Measurements from ENCODE around the gene APPBP2. TPM values are rescaled to one million over a fixed set of nuclear protein-coding genes. Genes with fewer than 3 reads are reported as not detected.

Gene APPBP2
- total and polyA plus RNA-seq, 11 donors = 2.5 to 28.7 (median 14.0) TPM

DNA sequence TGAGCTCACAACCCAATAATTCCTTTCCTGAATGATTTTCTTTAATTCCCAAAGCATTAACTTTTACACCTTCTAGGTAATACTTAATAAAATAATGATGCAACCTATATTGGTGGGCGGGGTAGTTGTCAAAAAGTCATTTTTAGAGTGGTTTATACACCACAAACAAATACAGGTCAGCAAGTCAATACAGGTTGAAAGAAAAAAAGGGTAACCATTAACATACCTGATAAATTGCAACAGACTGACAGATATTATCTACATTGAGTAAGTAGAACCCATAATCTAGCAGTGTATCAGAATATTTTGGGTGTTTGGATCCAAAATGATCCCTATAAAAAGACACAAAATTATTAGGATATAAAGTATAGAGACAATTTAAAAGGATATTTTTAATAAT lies 64.5 kb downstream of the APPBP2 start:
- intact Hi-C loops (cut with DNase I) = loop anchor here in 5 of 10 donors (10.0 kb wide), 2 partner anchors 173 to 183 kb away; no protein-coding TSS in a partner anchor
- no peak overlapping the region for H3K4me3 ChIP-seq
- no peak overlapping the region for H3K27ac ChIP-seq
- 94 to 97% (median 96%) methylated on average over 1 of the region's 1 CpG for WGBS, 4 donors
- peaks cover 0 to 6% (median 0%) of the 10 kb centered on the region in 12 donors for H3K4me1 ChIP-seq
- ATAC-seq (no peak), DNase-seq (no peak)
- TF ChIP-seq POLR2A (IDR thresholded peaks at IDR 0.05) = no peak
- TF ChIP-seq, protein P1, sequence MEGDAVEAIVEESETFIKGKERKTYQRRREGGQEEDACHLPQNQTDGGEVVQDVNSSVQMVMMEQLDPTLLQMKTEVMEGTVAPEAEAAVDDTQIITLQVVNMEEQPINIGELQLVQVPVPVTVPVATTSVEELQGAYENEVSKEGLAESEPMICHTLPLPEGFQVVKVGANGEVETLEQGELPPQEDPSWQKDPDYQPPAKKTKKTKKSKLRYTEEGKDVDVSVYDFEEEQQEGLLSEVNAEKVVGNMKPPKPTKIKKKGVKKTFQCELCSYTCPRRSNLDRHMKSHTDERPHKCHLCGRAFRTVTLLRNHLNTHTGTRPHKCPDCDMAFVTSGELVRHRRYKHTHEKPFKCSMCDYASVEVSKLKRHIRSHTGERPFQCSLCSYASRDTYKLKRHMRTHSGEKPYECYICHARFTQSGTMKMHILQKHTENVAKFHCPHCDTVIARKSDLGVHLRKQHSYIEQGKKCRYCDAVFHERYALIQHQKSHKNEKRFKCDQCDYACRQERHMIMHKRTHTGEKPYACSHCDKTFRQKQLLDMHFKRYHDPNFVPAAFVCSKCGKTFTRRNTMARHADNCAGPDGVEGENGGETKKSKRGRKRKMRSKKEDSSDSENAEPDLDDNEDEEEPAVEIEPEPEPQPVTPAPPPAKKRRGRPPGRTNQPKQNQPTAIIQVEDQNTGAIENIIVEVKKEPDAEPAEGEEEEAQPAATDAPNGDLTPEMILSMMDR (IDR thresholded peaks at IDR 0.05) = no peak
- H3K27me3 ChIP-seq = no peaks in the 10 kb centered on the region
- peaks cover 0 to 100% (median 97%) of the 10 kb centered on the region in 9 donors for H3K36me3 ChIP-seq
- no peaks in the 10 kb centered on the region for H3K9me3 ChIP-seq

- TF ChIP-seq, protein P1 (IDR thresholded peaks at IDR 0.05) = no peak
- TF ChIP-seq POLR2A (IDR thresholded peaks at IDR 0.05) = no peak
- Histone ChIP-seq H3K36me3 (peaks cover 0 to 100% (median 99%) of the 10 kb centered on the region in 9 donors), H3K27me3 (no peaks in the 10 kb centered on the region), H3K4me1 (no peaks in the 10 kb centered on the region), H3K27ac (no peak overlapping the region), H3K4me3 (no peak overlapping the region), H3K9me3 (no peaks in the 10 kb centered on the region)
- intact Hi-C loops (cut with DNase I) = loop anchor here in 1 of 10 donors (10.0 kb wide), 1 partner anchor 178 kb away; no protein-coding TSS in a partner anchor
- ATAC-seq (no peak), DNase-seq (no peak)
- 96 to 99% (median 98%) methylated on average over 2 of the region's 2 CpGs for WGBS, 4 donors
Observed at GRCh38 chr17:60457148-60457547, 68.9 kb downstream of the APPBP2 start.

DNA sequence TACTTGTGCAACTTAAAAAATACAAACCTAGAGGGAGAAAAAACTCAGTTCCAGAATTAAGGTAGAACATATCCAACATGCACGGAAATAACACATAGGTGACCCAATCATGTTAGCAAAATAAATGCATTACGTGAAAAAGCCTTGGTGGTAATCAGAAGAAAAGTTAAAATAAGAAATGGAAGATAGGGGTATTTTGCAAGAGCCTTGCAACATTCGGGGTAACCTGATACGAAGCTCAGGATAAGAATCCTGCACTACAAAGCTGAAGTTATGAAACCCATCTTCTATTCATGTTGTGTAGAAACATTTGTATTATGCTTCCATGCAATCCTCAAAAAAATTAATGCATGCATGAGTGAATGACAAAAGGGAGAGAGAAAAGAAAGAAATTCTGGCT lies 70.7 kb downstream of the APPBP2 start:
- WGBS, 4 donors = 81 to 97% (median 92%) methylated on average over 4 of the region's 4 CpGs
- TF ChIP-seq, protein P1 (IDR thresholded peaks at IDR 0.05) = no peak
- no peak for TF ChIP-seq POLR2A (IDR thresholded peaks at IDR 0.05)
- intact Hi-C loops (cut with DNase I) = loop anchor here in 1 of 10 donors (10.0 kb wide), 1 partner anchor 179 kb away; no protein-coding TSS in a partner anchor
- no peaks in the 10 kb centered on the region for H3K9me3 ChIP-seq
- H3K36me3 ChIP-seq = peaks cover 0 to 100% (median 99%) of the 10 kb centered on the region in 9 donors
- no peak for ATAC-seq
- H3K4me1 ChIP-seq = no peaks in the 10 kb centered on the region
- DNase-seq = no peak
- no peak overlapping the region for H3K27ac ChIP-seq
- H3K4me3 ChIP-seq = no peak overlapping the region
- no peaks in the 10 kb centered on the region for H3K27me3 ChIP-seq

DNA sequence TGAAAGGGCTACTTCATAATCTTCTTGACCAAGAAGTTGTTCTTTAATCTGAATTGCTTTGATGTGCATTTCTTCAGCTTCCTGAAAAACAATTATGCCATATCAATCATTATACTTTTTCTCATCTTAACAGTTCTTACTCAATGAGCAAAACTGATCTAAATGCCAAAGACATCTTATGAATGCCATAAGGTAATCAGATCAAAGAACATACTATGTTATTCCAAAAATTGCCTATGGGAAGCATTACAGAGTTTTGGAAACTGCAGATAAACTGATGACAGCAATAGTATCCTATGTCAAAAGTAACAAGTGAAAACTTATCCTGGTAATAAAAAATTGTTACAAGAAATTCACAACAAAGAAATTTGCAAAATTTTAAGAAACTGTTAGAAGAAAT lies 74.1 kb downstream of the APPBP2 start:
- no peak overlapping the region for H3K27ac ChIP-seq
- no peaks in the 10 kb centered on the region for H3K27me3 ChIP-seq
- H3K9me3 ChIP-seq = no peaks in the 10 kb centered on the region
- H3K4me3 ChIP-seq = no peak overlapping the region
- ATAC-seq = no peak
- DNase-seq = no peak
- intact Hi-C loops (cut with DNase I) = loop anchor here in 1 of 10 donors (10.0 kb wide), 1 partner anchor 183 kb away; no protein-coding TSS in a partner anchor
- TF ChIP-seq, protein P1 (IDR thresholded peaks at IDR 0.05) = no peak
- TF ChIP-seq POLR2A (IDR thresholded peaks at IDR 0.05) = no peak
- H3K4me1 ChIP-seq = no peaks in the 10 kb centered on the region
- peaks cover 0 to 99% (median 95%) of the 10 kb centered on the region in 9 donors for H3K36me3 ChIP-seq
